IPS-18a (cell line): ENCODE measurements around the gene SURF6.
"Not testable (repeated sequence)": the region's sequence is repeated elsewhere in the genome, so short reads cannot be mapped to it uniquely, and the experiment has no call there.

ENCODE experiments used
- H3K27ac ChIP-seq: one replicate; pipeline ENCODE4 v1.5.1; 2013; ENCODE audit warnings: low read length
- H3K27me3 ChIP-seq: one replicate; pipeline ENCODE4 v1.6.1; 2013; ENCODE audit warnings: mild to moderate bottlenecking, low read length; ENCODE audit not compliant: control insufficient read depth, insufficient read depth
- H3K36me3 ChIP-seq: one replicate; pipeline ENCODE4 v1.6.1; 2013; ENCODE audit warnings: low read depth, low read length; ENCODE audit not compliant: control insufficient read depth
- H3K4me1 ChIP-seq: one replicate; pipeline ENCODE4 v1.6.1; 2013; ENCODE audit warnings: low read depth, low read length; ENCODE audit not compliant: control insufficient read depth
- H3K4me3 ChIP-seq: one replicate; pipeline ENCODE4 v1.5.1; 2013; ENCODE audit warnings: low read length
- H3K9ac ChIP-seq: one replicate; pipeline ENCODE4 v1.6.1; 2013; ENCODE audit warnings: mild to moderate bottlenecking, low read length, moderate library complexity
- H3K9me3 ChIP-seq: one replicate; pipeline ENCODE4 v1.6.1; 2013; ENCODE audit warnings: low read depth, low read length; ENCODE audit not compliant: control insufficient read depth

The SURF6 gene

GRCh38 chr9:133331641-133332380, 4.2 kb downstream of the SURF6 start:
- no peak overlapping the region for H3K9ac ChIP-seq
- H3K36me3 ChIP-seq: peaks cover 42% of the 10 kb centered on the region

GRCh38 chr9:133331221-133331620, 4.8 kb downstream of the SURF6 start:
- no peaks in the 10 kb centered on the region for H3K9me3 ChIP-seq
- peaks cover 42% of the 10 kb centered on the region for H3K36me3 ChIP-seq
- H3K4me1 ChIP-seq: no peaks in the 10 kb centered on the region
- H3K27ac ChIP-seq: no peak overlapping the region
- no peak overlapping the region for H3K9ac ChIP-seq
- H3K27me3 ChIP-seq: no peaks in the 10 kb centered on the region
- H3K4me3 ChIP-seq: no peak overlapping the region

More at GRCh38 chr9:133331641-133332380, 4.2 kb downstream of the SURF6 start:
- Histone ChIP-seq H3K9me3 (no peaks in the 10 kb centered on the region), H3K4me3 (no peak overlapping the region), H3K27ac (no peak overlapping the region), H3K27me3 (no peaks in the 10 kb centered on the region), H3K4me1 (peaks cover 3% of the 10 kb centered on the region)

DNA sequence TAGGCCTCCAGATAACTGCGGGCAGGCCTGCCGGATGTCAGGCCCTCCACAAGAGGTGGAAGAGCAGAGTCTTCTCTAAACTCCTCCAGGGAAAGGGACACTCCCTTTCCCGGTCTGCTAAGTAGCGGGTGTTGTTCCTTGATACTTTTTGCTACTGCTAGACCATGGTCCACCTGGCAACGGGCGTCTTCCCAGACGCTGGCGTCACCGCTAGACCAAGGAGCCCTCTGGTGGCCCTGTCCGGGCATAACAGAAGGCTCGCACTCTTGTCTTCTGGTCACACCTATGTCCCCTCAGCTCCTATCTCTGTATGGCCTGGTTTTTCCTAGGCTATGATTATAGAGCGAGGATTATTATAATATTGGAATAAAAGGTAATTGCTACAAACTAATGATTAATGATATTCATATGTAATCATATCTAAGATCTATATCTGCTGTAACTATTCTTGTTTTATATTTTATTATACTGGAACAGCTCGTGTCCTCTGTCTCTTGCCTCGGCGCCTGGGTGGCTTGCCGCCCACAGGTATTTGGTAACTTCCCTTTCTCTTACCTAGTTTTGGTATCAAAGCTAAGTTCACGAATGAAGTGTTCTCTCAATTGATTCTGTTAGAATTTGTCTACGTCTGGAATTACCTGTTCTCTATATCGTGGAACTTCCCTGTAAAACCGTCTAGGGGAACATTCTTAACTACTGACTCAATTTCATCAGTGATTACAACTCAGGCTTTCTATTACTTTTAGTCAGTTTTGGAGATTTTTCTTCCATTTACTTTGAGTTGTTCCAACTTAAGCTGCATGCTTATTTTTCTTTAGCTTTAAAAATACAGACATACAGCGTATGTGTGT, 6.5 kb downstream of the SURF6 start:
- H3K36me3 ChIP-seq: peaks cover 42% of the 10 kb centered on the region
- not testable (repeated sequence) for H3K27me3 ChIP-seq, H3K9me3 ChIP-seq, H3K4me1 ChIP-seq, H3K9ac ChIP-seq, H3K4me3 ChIP-seq, H3K27ac ChIP-seq

DNA sequence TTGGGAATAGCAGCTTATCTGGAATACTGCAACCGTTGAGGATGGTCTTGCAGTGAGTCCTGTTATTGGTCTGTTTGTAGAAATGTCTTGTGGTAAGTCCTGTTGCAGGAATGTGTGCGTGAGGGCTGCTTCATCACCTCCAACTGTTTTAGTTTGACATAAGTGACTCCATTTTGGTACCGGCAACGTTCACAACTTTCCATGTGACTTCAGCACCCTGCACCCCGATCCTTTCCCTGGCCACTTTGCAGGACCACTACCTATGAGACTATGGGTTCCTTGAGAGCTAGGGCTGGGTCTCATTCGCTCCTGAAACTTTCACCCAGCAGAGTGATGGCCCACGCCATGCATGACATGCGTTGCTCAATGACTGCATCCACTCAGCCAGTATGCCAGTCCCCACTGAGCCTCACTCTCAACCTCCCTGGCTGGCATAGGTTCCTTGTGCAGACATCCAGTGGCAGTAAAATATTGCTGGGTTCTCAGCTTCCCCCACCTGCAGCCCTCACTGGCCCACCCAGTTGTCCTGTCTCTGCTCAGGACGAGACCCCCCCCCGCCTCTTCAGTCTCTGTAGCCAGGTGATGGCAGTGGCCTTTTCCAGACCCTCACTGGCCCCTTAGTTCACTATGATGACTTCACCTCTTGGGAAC, 8.0 kb downstream of the SURF6 start:
- Histone ChIP-seq H3K4me3 (no peak overlapping the region), H3K27me3 (no peaks in the 10 kb centered on the region), H3K9ac (no peak overlapping the region), H3K9me3 (peaks cover 10% of the 10 kb centered on the region), H3K27ac (no peak overlapping the region), H3K4me1 (no peaks in the 10 kb centered on the region), H3K36me3 (peaks cover 26% of the 10 kb centered on the region)

DNA sequence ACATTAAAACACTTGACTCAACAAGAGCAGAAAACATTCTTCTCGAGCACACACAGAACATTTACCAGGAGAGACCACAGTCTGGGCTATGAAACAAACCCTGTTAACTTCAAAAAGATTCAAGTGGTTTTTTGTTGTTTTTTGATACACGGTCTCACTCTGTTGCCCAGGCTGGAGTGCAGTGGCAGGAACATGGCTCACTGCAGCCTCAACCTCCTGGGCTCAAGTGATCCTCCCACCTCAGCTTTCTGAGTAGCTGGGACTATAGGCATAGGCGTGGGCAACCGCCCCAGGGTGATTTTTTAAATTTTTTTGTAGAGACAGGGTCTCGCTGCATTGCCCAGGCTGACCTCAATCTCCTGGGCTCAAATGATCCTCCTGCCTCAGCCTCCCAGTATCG, 9.0 kb downstream of the SURF6 start:
- not testable (repeated sequence) for H3K9me3 ChIP-seq, H3K27ac ChIP-seq, H3K4me1 ChIP-seq, H3K27me3 ChIP-seq, H3K9ac ChIP-seq, H3K4me3 ChIP-seq
- H3K36me3 ChIP-seq: peaks cover 16% of the 10 kb centered on the region

GRCh38 chr9:133323991-133324703, 11.8 kb downstream of the SURF6 start:
- no peaks in the 10 kb centered on the region for H3K4me1 ChIP-seq
- H3K27ac ChIP-seq: no peak overlapping the region

DNA sequence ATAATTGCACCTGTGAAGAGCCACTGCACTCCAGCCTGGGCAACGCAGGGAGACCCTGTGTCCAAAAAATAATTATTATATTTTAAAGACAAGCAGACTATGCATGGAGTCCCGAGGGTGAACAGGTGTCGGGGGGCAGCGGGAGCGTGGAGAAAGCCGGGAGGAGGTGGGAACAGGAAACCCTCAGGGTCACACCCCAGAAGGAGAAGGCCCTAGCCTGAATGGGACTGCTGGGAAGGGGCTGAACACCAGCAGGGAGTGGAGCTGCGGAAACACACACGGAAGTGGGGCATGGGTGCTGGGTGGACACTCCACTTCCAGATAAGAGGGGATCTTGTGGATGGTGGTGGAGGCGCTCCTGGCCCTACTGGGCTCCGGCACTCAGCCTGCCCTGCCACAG, 12.8 kb downstream of the SURF6 start:
- Histone ChIP-seq H3K9ac (no peak overlapping the region), H3K4me1 (no peaks in the 10 kb centered on the region)

More at GRCh38 chr9:133323991-133324703, 11.8 kb downstream of the SURF6 start:
- Histone ChIP-seq H3K27me3 (no peaks in the 10 kb centered on the region), H3K9ac (no peak overlapping the region), H3K9me3 (peaks cover 10% of the 10 kb centered on the region), H3K4me3 (no peak overlapping the region), H3K36me3 (no peaks in the 10 kb centered on the region)

GRCh38 chr9:133322701-133323100, 13.3 kb downstream of the SURF6 start:
- H3K27ac ChIP-seq: no peak overlapping the region
- H3K9ac ChIP-seq: no peak overlapping the region
- no peak overlapping the region for H3K4me3 ChIP-seq
- no peaks in the 10 kb centered on the region for H3K4me1 ChIP-seq
- H3K9me3 ChIP-seq: peaks cover 10% of the 10 kb centered on the region
- no peaks in the 10 kb centered on the region for H3K27me3 ChIP-seq
- no peaks in the 10 kb centered on the region for H3K36me3 ChIP-seq

More for the DNA sequence above, 12.8 kb downstream of the SURF6 start:
- Histone ChIP-seq H3K27ac (no peak overlapping the region), H3K27me3 (no peaks in the 10 kb centered on the region), H3K36me3 (no peaks in the 10 kb centered on the region), H3K4me3 (no peak overlapping the region), H3K9me3 (peaks cover 10% of the 10 kb centered on the region)

GRCh38 chr9:133321411-133321935, 14.5 kb downstream of the SURF6 start:
- Histone ChIP-seq H3K4me1 (no peaks in the 10 kb centered on the region), H3K4me3 (no peak overlapping the region), H3K36me3 (no peaks in the 10 kb centered on the region), H3K27ac (no peak overlapping the region), H3K9me3 (peaks cover 10% of the 10 kb centered on the region), H3K9ac (no peak overlapping the region), H3K27me3 (no peaks in the 10 kb centered on the region)

DNA sequence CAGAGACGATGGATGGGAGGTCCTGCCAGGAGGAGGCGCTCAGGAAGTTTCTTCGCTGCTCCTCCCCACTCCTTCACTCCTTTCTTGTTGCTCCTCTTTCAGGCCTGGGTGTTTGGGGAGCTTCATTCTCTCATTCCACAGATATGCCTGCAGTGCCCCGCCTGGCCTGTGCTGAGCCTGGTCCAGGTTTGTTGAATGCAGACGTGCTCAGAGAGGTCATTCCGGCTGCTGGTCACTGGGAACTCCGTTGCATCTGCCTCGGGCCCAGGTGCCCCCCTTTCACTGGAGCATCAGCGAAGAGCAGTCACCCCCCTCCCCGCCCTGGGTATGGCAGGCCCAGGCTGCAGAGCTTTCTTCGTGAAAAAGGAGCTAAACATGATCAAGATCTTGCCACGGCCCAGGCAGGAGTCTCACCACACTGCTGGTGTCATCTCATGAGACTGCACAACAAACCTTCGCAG, 15.5 kb downstream of the SURF6 start:
- no peaks in the 10 kb centered on the region for H3K4me1 ChIP-seq
- H3K9me3 ChIP-seq: peaks cover 10% of the 10 kb centered on the region
- no peak overlapping the region for H3K27ac ChIP-seq
- no peak overlapping the region for H3K9ac ChIP-seq
- H3K36me3 ChIP-seq: no peaks in the 10 kb centered on the region
- no peak overlapping the region for H3K4me3 ChIP-seq
- no peaks in the 10 kb centered on the region for H3K27me3 ChIP-seq

DNA sequence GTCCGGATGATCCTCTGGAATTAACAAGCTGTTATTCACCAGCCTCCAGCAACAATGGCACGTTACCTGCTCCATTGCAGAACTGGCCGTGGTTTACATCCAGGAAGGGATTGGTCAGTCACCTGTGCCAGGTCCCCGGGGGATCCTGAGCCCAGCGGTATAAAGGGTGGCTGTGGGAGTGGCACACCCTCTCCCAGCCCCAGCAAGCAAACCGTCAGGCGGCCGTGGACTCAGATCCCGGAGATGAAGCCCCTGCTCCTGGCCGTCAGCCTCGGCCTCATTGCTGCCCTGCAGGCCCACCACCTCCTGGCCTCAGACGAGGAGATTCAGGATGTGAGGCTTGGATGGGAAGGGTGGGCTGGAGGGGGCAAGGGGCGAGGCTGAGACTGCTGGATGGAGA, 18.4 kb downstream of the SURF6 start:
- H3K4me3 ChIP-seq, H3K36me3 ChIP-seq, H3K9ac ChIP-seq, H3K27me3 ChIP-seq, H3K27ac ChIP-seq, H3K9me3 ChIP-seq, H3K4me1 ChIP-seq: not testable (repeated sequence)
